HG02943 (cell line): ENCODE results near the gene UBE2N.
"Not testable (repeated sequence)": the region's sequence is repeated elsewhere in the genome, so short reads cannot be mapped to it uniquely, and the experiment has no call there.

ENCODE experiments used
- ATAC-seq: cut with Tn5 transposase; IDR thresholded peaks from one replicate; pipeline ENCODE4 v1.9.1; 2021; ENCODE audit warnings: mild to moderate bottlenecking, low read depth, moderate library complexity; ENCODE audit not compliant: unreplicated experiment

The UBE2N gene

GRCh38 chr12:93415723-93416464 lies 25.9 kb downstream of the UBE2N start:
- no peak for ATAC-seq

- no peak for ATAC-seq
These were observed 28.7 kb downstream of the UBE2N start for GRCh38 chr12:93413064-93413463.

- ATAC-seq = not testable (repeated sequence)
These were observed 29.4 kb downstream of the UBE2N start for GRCh38 chr12:93412396-93412795.

- not testable (repeated sequence) for ATAC-seq
These were observed 30.7 kb downstream of the UBE2N start for GRCh38 chr12:93411060-93411459.

GRCh38 chr12:93409343-93410187 lies 32.2 kb downstream of the UBE2N start:
- not testable (repeated sequence) for ATAC-seq

- no peak for ATAC-seq
These were observed 32.9 kb downstream of the UBE2N start for GRCh38 chr12:93408813-93409212.

GRCh38 chr12:93407963-93408283 lies 33.8 kb downstream of the UBE2N start:
- ATAC-seq = no peak

GRCh38 chr12:93407054-93407962 lies 34.4 kb downstream of the UBE2N start:
- no peak for ATAC-seq

GRCh38 chr12:93404961-93405849 lies 36.5 kb downstream of the UBE2N start:
- ATAC-seq = no peak

- no peak for ATAC-seq
These were observed 37.6 kb downstream of the UBE2N start for GRCh38 chr12:93403988-93404803.

GRCh38 chr12:93402333-93403311 lies 39.1 kb downstream of the UBE2N start:
- no peak for ATAC-seq

GRCh38 chr12:93399183-93399863 lies 42.4 kb downstream of the UBE2N start:
- peak; percentile 73 for ATAC-seq

GRCh38 chr12:93397412-93397811 lies 44.3 kb downstream of the UBE2N start:
- no peak for ATAC-seq

- no peak for ATAC-seq
These were observed 48.3 kb downstream of the UBE2N start for GRCh38 chr12:93393425-93393824.

- no peak for ATAC-seq
These were observed 51.0 kb downstream of the UBE2N start for GRCh38 chr12:93390549-93391297.

GRCh38 chr12:93390031-93390430 lies 51.7 kb downstream of the UBE2N start:
- no peak for ATAC-seq

GRCh38 chr12:93387780-93388179 lies 54.0 kb downstream of the UBE2N start:
- no peak for ATAC-seq
